NCI-H2196 treated with DMSO at 0.1 percent for 48 hours (cell line): ENCODE results near the gene KRT7.
A peak's percentile ranks its signal among the peaks of the same experiment; 100 is the strongest.
"Not testable (repeated sequence)": the region's sequence is repeated elsewhere in the genome, so short reads cannot be mapped to it uniquely, and the experiment has no call there.

Experiments used
- DNase-seq: peaks from one replicate; lab custom pipeline; 2025; ENCODE audit not compliant: unreplicated experiment; lab: John Stamatoyannopoulos, UW

Gene KRT7

DNA sequence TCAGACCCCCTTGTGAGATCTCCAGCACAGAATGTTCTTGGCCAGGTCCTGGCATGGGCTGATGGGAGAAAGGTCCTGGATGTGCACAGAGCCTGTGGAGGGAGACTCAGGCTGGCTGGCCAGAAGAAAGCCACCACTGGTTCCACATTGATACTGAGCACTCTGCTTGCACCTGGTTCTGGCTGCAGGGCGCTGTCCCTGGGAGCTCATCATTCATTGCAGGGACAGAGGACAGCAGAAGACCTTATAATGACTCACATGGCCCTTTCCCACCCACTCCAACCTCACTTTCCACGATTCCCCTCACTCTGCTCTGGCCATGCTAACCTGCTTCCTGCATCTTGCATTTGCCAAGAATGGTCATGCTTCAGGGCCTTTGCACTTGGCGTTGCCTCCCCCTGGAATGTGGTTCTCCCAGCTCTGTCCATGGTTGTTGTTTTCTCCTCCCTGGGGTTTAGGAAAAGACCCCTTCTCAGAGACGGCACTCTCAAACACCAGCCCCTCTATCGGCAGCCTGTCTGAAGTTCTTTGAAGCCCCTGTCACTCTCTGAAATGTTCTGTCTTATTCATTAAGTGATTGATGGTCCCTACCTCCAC lies 10.3 kb downstream of the KRT7 start:
- peak; percentile 46 for DNase-seq

DNA sequence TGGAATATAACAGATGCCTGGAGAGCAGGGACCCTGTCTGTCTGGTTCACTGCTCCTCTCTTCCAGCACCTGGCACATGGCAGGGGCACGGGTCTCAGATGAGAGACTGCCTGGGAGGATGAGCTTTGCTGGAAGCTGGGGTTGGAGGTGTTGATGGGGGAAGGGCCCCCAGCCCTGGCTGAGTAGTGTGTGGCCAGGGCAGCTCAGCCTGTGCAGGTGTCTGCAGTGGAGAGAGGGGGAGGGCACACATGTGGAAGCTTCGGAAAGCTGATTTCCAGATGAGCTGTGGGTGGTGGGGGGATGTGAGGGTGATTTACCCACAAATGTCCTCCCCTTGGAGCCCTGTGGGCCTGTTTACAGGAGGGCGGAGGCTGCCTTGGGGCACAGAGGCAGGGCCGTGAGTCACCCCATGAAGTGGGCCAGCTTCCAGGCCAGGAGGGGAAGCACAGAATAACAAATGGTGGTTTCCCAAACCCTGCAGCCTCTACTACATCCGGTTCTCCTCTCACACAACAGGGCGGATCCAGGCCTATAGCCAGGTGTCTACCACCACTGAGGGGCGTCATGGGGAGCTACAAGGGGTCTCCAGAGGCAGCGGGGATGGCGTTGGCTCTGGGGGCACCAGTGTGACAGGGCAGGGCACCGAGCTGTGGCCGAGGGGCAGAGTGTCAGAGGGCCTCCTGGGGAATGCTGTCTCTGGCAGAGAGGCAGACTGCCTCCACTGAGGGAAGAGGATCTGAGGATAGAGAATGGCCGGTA lies 11.0 kb downstream of the KRT7 start:
- peak; percentile 82 for DNase-seq

DNA sequence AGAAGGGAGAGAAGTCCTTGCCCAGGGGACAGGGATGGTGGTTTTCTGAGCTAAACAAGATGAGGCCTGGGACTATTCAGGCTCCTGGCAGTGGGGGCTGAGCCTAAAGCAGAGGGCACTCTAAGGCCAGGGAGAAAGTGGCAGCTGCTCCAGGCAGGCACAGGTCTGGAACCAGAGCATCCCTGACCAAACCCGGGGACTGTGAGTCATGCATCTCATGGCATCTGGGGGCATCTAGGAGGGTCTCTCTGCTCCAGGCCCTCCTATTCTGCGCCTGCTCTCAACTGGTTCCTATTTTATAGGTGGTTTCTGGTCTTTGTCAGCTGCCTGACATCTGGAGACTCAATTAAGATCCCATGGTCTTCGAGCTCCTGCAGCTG lies 11.6 kb downstream of the KRT7 start:
- no peak for DNase-seq

DNA sequence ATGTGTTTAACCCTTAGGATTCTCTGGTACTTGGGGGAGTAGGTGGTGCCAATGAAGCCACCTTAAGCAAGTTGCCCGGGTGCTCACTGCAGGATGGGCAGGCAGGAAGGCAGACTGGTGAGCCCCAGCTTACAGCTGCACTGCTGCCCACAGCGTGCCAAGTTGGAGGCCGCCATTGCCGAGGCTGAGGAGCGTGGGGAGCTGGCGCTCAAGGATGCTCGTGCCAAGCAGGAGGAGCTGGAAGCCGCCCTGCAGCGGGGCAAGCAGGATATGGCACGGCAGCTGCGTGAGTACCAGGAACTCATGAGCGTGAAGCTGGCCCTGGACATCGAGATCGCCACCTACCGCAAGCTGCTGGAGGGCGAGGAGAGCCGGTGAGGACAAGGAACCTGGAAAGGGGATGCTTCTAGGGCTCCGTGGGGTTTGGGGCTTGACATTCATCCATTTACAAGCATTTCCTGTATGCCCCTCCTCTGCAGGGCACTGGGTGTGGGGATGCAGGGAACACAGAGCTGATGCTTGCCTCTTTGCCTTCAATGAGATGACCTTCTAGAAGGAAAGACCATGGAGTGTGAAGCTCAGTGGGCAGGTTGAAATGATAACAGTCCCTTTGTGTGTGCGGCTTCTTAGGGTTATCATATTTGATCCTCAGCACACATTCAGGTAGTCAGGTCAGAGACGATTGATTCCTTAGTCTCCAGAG lies 12.4 kb downstream of the KRT7 start:
- DNase-seq: no peak

DNA sequence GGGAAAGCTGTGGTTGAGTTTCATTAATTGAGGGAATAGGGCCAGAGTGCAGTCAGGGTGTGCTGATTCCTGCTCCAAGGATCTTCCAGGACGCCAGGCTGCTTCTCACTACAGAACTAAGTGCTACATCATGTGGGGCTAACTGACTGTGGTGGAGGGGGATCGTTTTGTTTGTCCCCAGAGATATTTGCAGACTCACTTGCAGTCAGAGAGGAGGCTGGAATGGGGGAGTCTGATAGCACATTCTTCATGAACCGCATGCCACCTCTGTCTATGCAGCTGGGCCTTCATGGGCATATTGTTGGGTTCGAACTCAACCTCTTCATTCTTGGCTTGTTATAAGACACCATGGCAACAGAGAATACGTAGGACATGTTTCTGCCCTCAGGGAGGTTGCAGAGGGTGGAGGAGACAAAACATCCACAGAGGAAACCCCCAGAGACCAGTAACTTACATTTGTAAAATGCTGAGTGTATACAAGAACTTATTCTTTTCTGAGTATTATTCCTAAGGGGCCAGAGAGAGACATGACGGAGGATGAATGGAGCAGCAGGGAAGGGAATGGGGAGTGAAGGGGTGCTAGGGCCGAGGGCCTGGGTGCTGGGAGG lies 13.0 kb downstream of the KRT7 start:
- no peak for DNase-seq

DNA sequence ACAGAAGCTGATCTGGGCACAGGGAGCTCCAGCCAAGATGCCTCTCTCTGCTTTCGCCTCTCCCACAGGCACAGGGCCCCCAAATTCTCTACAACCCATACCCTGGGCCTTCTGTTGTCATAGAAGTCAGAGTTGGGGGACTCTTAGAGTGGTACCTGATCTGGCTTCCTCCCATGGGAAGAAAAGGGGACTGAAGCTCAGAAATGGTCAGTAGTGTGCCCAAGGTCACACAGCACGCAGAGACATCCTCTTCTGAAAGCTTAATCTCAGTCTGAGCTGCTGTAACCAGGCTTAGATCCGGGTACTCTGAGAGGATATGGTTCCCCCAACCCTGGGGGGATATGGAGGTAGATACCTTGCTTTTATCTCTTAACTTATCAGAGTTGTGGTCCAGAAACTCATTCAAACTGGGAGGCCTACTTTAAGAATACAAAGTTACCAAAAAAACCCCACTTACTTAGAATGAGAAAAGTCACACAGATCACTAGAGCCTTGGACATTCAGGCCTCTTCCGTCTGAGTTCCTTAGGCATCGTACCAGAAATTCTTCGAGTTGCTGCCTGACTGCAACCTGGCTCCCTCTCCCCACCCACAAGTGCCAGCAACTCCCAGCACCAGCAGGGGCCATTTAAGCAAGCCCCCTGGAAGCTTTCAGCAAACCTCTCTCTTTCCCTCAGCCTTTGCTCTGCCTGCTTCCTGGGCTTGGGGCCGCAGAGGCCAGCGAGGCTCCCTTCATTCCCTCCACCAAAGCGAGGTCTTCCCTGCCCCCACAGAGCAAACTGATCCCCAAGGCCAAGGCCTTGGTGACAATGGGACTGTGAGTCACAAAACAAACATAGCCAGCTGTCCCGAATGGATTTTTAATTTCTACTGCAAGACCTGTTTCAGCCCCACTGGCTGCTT lies 13.9 kb downstream of the KRT7 start:
- peak; percentile 56 for DNase-seq

DNA sequence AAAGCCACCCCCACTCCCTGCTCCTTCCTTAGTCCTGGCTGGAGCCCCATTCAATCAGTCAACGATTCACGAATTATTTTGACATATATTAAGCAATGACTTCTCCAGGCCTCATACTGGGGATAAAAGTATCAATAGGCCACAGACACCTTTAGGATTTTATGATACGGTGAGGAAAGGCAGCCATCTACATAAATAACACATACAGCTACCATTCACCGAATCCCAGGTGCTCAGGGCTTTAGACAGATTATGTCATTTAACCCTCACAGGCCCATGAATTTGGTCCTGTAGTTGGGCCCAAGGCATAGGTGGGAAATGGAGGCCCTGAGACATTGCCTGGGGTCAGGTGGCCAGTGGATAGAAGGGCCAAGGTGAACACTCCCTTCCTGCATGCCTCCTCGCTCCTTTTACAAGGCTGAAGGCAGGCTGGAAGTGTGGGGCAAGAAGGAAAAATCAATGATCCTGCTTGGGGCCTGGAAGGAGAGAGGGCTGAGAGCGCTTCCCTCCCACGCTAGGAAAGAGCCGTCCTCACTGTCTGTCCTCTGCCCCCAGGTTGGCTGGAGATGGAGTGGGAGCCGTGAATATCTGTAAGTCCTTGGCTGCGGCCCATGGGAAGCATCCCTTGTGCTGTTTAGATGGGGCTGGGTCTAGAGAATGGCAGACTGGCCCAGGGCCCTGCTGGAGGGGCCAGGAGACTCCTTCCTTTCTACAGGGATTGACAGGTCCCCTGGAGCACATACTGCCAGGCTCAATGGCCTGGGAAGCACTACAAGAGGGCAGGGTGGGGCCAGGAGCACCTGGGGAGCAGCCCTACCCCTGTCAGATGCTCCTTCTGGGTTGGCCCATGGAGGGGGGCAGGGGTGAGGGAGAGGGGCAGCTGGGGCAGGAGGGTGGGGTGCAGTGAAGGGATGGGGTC lies 14.8 kb downstream of the KRT7 start:
- no peak for DNase-seq

DNA sequence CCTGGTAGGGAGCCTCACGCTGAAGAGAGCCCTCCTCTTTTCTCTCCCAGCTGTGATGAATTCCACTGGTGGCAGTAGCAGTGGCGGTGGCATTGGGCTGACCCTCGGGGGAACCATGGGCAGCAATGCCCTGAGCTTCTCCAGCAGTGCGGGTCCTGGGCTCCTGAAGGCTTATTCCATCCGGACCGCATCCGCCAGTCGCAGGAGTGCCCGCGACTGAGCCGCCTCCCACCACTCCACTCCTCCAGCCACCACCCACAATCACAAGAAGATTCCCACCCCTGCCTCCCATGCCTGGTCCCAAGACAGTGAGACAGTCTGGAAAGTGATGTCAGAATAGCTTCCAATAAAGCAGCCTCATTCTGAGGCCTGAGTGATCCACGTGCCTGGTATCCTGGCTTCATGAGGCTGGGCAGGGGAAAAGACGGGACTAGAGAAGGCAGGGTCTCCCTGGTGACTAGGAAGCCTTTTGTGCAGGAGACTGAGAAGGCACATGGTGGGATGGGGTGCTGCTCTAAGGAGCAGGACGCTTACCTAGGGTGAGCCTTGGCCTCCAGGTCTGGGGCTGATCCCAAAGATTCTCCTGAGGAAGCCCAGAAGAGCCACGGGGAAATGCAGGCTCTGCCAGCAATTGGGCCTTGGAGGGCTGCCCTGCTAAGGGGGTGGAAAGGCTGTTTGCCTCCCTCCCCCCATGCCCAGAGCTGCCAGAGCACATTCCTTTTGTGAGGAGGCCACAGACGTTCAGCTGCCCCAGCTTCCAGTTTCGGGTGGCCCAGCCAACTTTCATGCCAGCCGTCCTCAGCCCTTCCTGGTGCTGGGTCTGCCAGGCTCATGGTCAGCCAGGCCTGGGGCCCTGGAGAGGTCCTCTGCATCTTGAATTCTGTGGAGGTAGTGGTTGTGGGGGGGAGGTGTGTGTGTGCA lies 15.8 kb downstream of the KRT7 start:
- DNase-seq: peak; percentile 72

DNA sequence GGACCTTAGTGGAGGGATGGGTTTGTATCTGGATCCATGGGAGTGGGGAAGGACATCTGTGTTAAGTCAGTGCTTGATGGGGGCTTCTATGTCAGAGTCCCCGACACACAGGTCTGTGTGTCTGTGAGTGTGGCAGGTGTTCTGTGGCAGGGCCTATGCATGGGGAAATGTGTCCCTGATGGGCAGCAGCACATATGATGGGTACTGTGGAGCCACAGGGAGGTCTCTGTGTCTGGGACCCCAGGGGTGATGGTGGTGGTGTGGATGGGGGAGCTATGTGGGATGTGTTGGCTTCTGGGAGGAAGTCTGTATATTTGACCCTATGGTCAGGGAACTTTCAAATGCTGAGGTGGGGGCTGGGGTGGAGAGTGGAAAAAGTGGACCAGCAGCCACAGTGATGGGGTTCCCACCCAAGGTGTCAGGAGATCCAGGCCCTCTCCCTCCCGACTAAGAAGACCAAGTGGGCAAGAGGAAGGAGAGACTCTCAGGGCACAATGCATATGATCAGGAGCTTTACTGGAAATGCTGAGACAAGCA lies 16.5 kb downstream of the KRT7 start:
- no peak for DNase-seq

DNA sequence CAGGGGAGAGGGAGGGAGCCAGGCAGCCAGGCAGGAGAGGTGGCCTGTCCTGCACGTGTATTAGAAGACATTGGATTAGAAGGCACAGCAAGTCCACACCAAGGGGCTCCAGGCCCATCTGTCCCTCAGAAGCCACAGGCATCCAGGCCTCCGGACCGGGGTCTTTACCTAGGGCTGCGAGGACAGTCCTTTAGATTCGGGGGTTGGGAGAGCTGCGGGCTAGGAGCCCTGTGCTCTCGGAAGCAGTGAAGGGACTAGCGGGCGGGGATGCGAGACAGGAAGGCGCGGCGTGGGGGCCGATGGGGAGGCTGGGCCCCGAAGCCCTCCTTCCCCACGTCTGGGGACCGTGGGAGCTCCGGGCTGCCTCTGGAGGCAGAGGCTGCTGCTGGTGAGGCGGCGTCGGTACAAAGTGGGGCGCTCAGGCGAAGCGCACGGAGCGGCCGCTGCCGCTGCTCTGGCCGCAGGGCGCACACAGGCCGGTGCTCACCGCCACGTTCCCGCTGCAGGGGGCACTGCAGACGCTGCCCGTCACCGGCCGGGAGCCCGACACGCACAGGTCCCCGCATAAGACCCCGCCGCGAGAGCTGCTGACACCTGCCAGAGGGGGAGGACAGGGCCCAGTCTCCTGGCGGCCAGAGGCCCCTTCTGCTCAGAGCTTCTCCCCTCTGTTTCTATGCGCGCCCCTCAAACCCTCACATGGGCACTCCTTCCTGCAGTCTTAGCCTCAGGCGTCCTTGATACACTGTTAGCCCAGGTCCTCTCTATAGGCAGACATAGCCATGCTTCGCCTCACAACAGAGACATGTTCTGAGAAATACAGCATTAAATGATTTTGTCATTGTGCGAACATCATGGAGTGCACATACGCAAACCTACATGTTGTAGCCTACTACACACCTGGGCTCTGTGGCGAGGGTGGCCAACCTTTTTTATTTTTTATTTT lies 17.3 kb downstream of the KRT7 start:
- DNase-seq: no peak

DNA sequence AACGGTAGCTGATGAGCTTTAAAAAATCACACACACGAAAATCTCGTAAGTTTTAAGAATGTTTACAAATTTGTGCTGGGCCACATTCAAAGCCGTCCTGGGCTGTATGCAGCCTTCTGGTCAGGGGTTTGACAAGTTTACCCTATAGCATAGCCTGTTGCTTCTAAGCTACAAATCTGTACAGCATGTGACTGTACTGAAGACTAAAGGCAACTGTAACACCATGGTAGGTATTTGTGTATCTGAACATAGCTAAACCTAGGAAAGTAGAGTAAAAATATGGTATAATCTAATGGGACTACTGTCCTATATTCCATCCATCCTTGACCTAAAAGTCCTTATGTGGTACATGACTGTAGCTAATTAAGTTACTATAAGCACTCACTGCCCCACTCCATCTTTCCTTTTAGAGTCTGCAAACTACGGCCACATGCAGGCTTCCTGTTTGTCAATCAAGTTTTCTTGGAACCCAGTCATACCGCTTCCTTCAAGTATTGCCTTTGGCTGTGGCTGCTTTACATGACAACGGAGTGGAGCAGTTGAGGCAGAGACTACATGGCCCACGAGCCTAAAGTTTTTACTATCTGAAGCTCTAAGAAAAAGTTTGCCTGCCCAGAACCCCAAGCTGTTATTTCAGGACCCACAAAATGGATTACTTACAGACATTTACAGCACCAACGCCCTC lies 18.5 kb downstream of the KRT7 start:
- no peak for DNase-seq

DNA sequence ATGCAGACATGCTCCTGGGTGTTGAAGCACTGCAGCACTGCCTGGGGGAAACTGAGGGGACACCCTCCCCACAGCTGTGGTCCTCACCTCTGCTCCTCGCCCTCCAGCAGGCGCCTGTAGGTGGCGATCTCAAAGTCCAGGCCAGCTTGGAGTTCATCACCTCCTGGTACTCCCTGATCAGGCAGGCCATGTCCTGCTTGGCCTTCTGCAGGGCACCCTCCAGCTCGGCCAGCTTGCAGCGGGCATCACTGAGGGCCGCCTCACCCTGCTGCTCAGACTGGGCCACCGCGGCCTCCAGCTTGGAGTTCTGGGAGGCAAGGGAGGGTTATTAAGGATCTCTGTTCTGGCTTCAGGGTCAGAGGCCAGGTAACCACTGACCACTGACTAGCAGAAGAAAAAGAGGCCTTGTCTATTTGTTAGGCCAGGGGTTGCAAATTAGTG lies 19.2 kb downstream of the KRT7 start:
- DNase-seq: not testable (repeated sequence)

DNA sequence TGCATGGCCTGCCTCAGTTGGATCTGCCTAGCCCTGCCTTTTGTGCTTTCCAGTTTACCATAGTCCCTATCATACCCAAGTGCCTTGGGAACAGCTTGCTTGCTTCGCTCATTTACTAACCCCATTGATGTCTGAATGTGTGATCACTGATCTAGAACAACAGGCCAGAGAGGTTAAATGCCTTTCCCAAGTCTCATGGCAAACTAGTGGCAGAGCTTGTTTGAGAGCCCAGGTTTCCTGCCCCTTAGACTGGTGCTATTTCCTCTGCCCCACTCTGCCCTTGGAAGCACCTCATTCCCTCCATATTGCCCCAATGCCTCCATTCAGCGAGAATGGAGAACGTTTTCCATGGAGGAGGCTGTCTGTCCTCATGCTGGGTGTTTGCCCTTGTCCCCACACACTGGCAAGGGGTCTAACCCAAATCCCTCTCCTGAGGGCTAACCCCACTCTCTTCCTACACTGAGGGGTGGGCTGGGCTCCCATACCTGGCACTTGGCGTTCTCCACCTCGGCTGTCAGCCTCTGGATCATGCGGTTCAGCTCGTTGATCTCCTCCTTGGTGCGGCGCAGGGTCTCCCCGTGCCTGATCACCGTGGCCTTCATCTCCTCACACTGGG lies 19.8 kb downstream of the KRT7 start:
- DNase-seq: no peak

DNA sequence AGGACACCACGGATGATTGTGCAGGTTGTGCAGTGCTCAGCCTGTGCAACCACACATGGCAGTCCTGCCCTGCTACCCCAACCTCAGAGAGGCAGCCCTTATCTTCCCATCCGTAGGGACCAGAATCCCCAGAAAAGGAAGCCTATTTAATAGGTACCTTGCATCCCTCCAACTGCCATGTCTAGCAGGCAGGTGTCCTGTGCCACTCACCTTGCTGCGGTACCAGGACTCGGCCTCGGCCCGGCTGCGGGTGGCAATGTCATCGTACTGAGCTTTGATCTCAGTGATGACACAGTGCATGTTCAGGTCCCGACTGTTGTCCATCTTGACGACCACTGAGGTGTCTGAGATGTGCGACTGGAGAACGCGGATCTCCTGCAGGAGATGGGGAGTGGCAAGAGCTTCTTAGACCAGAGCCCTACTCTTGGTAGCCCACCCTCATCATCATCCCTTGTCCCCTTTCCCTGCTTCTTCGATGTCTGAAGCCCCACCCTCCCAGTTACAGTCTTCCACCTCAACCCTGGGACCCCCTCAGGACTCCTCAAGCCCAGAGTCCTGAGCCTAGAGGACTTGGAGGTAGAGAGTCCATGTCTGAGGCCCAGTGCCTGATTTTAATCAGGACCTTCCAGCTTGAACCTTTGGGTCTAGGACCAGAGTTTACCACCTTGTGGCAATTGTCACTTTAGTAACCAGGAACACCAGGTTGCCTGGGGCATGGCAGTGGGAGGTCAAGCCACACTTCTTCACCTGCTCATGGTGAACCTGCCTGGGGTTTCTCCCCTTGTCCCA lies 20.5 kb downstream of the KRT7 start:
- no peak for DNase-seq

DNA sequence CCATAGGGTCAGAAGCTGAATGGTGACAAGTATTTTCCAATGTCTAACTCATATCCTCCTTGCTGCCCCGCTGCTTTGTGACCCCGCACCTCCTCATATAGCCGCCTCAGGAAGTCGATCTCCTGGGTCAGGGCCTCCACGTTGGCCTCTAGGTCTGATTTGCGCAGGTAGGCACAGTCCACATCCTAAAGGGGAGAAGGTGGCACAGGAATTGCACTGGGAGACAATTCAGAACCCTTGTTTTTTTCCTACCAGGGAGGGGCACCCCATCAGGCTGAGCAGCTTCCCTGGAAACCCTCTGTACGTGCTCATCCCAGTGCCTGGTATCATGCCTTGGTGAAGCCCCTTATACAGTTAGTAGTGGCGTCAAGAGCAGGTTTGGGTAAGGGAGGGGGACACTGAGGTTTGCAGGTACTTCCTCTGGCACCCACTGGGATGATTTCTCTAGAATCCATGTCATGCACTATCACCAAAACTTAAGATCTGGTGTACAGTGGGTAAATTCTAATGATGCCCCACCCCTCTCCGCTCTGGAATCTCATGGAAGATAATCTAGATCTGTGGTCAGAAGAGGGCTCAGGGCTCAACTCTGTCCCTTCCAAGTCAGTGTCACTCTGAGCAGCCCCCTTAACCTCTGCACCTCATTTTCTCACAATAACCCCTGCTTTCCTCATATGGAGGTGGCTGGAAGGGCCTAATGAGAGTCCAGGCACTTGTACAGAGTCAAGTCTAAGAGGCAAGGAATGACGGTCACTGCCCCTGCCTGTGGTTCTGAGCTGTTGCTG lies 21.3 kb downstream of the KRT7 start:
- no peak for DNase-seq
